ENCODE measurements around the gene ATAD3A. TPM values are rescaled to one million over a fixed set of nuclear protein-coding genes. Genes with fewer than 3 reads are reported as not detected.
A peak's percentile ranks its signal among the peaks of the same experiment; 100 is the strongest.

Gene ATAD3A
- total and polyA plus RNA-seq, 11 donors = 11.3 to 49.5 (median 19.6) TPM

- no peaks in the 10 kb centered on the region for H3K9me3 ChIP-seq
- no peaks in the 10 kb centered on the region for H3K27me3 ChIP-seq
- H3K27ac ChIP-seq = peak overlapping the region in 11 of 12 donors; percentile 32 to 91 (median 68)
- no peak for TF ChIP-seq POLR2A (IDR thresholded peaks at IDR 0.05)
- TF ChIP-seq, protein P1, sequence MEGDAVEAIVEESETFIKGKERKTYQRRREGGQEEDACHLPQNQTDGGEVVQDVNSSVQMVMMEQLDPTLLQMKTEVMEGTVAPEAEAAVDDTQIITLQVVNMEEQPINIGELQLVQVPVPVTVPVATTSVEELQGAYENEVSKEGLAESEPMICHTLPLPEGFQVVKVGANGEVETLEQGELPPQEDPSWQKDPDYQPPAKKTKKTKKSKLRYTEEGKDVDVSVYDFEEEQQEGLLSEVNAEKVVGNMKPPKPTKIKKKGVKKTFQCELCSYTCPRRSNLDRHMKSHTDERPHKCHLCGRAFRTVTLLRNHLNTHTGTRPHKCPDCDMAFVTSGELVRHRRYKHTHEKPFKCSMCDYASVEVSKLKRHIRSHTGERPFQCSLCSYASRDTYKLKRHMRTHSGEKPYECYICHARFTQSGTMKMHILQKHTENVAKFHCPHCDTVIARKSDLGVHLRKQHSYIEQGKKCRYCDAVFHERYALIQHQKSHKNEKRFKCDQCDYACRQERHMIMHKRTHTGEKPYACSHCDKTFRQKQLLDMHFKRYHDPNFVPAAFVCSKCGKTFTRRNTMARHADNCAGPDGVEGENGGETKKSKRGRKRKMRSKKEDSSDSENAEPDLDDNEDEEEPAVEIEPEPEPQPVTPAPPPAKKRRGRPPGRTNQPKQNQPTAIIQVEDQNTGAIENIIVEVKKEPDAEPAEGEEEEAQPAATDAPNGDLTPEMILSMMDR (IDR thresholded peaks at IDR 0.05) = no peak
- intact Hi-C loops (cut with DNase I) = no loop called here
- H3K4me3 ChIP-seq = peak overlapping the region in 8 of 12 donors; percentile 12 to 45 (median 28)
- 73 to 80% (median 75%) methylated on average over 44 to 45 of the region's 45 CpGs for WGBS, 4 donors
- H3K4me1 ChIP-seq = peaks cover 0 to 55% (median 21%) of the 10 kb centered on the region in 12 donors
- DNase-seq (no peak), ATAC-seq (peak in 3 of 4 donors; percentile 9 to 20 (median 10))
- H3K36me3 ChIP-seq = peaks cover 0 to 38% (median 18%) of the 10 kb centered on the region in 9 donors
These were observed 31.1 kb downstream of the ATAD3A start for GRCh38 chr1:1542766-1543705.

- no peaks in the 10 kb centered on the region for H3K9me3 ChIP-seq
- no peak for TF ChIP-seq POLR2A (IDR thresholded peaks at IDR 0.05)
- TF ChIP-seq, protein P1 (IDR thresholded peaks at IDR 0.05) = no peak
- no peaks in the 10 kb centered on the region for H3K27me3 ChIP-seq
- H3K36me3 ChIP-seq = peaks cover 0 to 38% (median 18%) of the 10 kb centered on the region in 9 donors
- peak; percentile 84 to 94 (median 88) for DNase-seq
- WGBS, 4 donors = 51 to 70% (median 60%) methylated on average over 16 to 19 of the region's 19 CpGs
- H3K27ac ChIP-seq = peak overlapping the region in 11 of 12 donors; percentile 32 to 91 (median 69)
- H3K4me3 ChIP-seq = peak overlapping the region in 8 of 12 donors; percentile 12 to 45 (median 28)
- intact Hi-C loops (cut with DNase I) = no loop called here
- H3K4me1 ChIP-seq = peaks cover 0 to 53% (median 20%) of the 10 kb centered on the region in 12 donors
- peak; percentile 77 to 89 (median 84) for ATAC-seq
These were observed 31.7 kb downstream of the ATAD3A start for GRCh38 chr1:1543706-1544099.

DNA sequence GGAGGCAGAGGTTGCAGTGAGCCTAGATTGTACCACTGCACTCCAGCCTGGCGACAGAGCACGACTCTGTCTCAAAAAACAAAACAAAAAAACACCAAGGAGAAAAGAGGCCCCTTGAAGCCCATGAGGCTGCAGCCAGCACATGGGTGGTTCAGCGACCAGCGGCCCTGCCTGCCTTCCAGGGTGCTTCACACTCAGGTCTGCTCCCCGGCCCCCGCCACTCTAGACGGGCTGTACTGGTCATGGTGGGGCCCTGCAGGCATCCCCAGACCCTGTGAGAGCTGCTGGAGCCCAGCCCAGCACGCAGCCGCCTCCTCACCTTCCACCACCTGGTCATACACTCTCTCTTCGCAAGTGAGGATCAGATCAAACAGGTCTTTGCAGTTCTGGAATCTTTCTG, 32.6 kb downstream of the ATAD3A start:
- intact Hi-C loops (cut with DNase I) = no loop called here
- H3K27me3 ChIP-seq = no peaks in the 10 kb centered on the region
- H3K27ac ChIP-seq = peak overlapping the region in 8 of 12 donors; percentile 46 to 91 (median 72)
- H3K4me1 ChIP-seq = peaks cover 0 to 45% (median 12%) of the 10 kb centered on the region in 12 donors
- H3K4me3 ChIP-seq = no peak overlapping the region
- DNase-seq = no peak
- no peaks in the 10 kb centered on the region for H3K9me3 ChIP-seq
- 87 to 95% (median 92%) methylated on average over 10 of the region's 10 CpGs for WGBS, 4 donors
- H3K36me3 ChIP-seq = peaks cover 0 to 38% (median 18%) of the 10 kb centered on the region in 9 donors
- TF ChIP-seq POLR2A (IDR thresholded peaks at IDR 0.05) = no peak
- TF ChIP-seq, protein P1 (IDR thresholded peaks at IDR 0.05) = no peak
- no peak for ATAC-seq

All from heart left ventricle (tissue), 16 donors.